GM12878 (cell line): ENCODE data around the gene CELA3B.
"Not testable (repeated sequence)": the region's sequence is repeated elsewhere in the genome, so short reads cannot be mapped to it uniquely, and the experiment has no call there.

Experiments
- CEBPB ChIP-seq, 2 experiments: fragments of 150-350 bp in 1 of 2; IDR thresholded peaks; 2 replicates each; pipeline ENCODE4 v1.6.1; 2012 to 2014; ENCODE audit warnings: low read depth in 2 of 2, low read length in 2 of 2, borderline replicate concordance in 1 of 2, inconsistent platforms in 1 of 2
- CTCF ChIP-seq, 3 experiments: IDR thresholded peaks in 2 of 3; conservative IDR thresholded peaks in 1 of 3; 2 replicates each; pipeline ENCODE4 v1.5.1; 2011; ENCODE audit warnings: low read depth in 3 of 3, low read length in 3 of 3, mild to moderate bottlenecking in 3 of 3, control low read depth in 2 of 3, moderate library complexity in 2 of 3, inconsistent platforms in 1 of 3, mixed read lengths in 1 of 3; ENCODE audit not compliant: control insufficient read depth in 2 of 3, insufficient read depth in 1 of 3; ENCODE audit errors: extremely low read depth in 1 of 3
- EZH2 ChIP-seq: IDR thresholded peaks from 2 replicates; pipeline ENCODE4 v1.6.1; 2012; ENCODE audit warnings: low read depth, mild to moderate bottlenecking, control low read depth, inconsistent platforms, low read length, borderline replicate concordance; ENCODE audit not compliant: control insufficient read depth
- MYC ChIP-seq: IDR thresholded peaks from 2 replicates; pipeline ENCODE4 v1.6.1; 2011; ENCODE audit warnings: mild to moderate bottlenecking, low read length, moderate library complexity, inconsistent platforms; ENCODE audit not compliant: insufficient read depth, insufficient replicate concordance, insufficient read length, severe bottlenecking
- NBN ChIP-seq: fragments of 450-650 bp; IDR thresholded peaks from 2 replicates; pipeline ENCODE4 v1.6.1; 2016
- NR2C1 ChIP-seq: fragments of 450-650 bp; IDR thresholded peaks from 2 replicates; pipeline ENCODE4 v1.6.1; 2017; ENCODE audit warnings: antibody characterized with exemption, mild to moderate bottlenecking, moderate library complexity
- POLR2A ChIP-seq: IDR thresholded peaks from 2 replicates; pipeline ENCODE4 v1.6.1; 2011; ENCODE audit warnings: low read depth, mild to moderate bottlenecking, low read length
- POLR2AphosphoS2 ChIP-seq: IDR thresholded peaks from 2 replicates; pipeline ENCODE4 v1.6.1; 2011; ENCODE audit warnings: low read depth, mild to moderate bottlenecking, low read length, improper control_type of control experiment, moderate library complexity
- SMAD1 ChIP-seq: fragments of 450-650 bp; IDR thresholded peaks from 2 replicates; pipeline ENCODE4 v1.6.1; 2018; ENCODE audit warnings: mild to moderate bottlenecking, low read depth; ENCODE audit not compliant: partially characterized antibody
- SREBF1 ChIP-seq: IDR thresholded peaks from 2 replicates; pipeline ENCODE4 v1.6.1; 2012; ENCODE audit warnings: mild to moderate bottlenecking, low read length
- USF2 ChIP-seq: IDR thresholded peaks from 2 replicates; pipeline ENCODE4 v1.6.1; 2011; ENCODE audit warnings: low read depth, low read length, improper control_type of control experiment, borderline replicate concordance
- ZSCAN29 ChIP-seq: fragments of 450-650 bp; IDR thresholded peaks from 2 replicates; pipeline ENCODE4 v1.6.1; 2017; ENCODE audit warnings: mild to moderate bottlenecking, moderate library complexity

GRCh38 chr1:21985893-21986292 is 9.1 kb downstream of the CELA3B start:
- not testable (repeated sequence) for TF ChIP-seq POLR2A; MYC; CEBPB (IDR thresholded peaks at IDR 0.05; ENCODE audit: borderline replicate concordance in 1 of 2, low read depth in 2 of 2, low read length in 2 of 2); USF2; NR2C1; SREBF1; POLR2AphosphoS2; EZH2; ZSCAN29; CTCF (IDR thresholded peaks at IDR 0.05 in 2 of 3, conservative IDR thresholded peaks at IDR 0.05 in 1 of 3; ENCODE audit: control insufficient read depth in 2 of 3, extremely low read depth in 1 of 3, insufficient read depth in 1 of 3, low read depth in 3 of 3, low read length in 3 of 3); SMAD1; NBN
